ENCODE results near the gene DKK2. TPM values are rescaled to one million over a fixed set of nuclear protein-coding genes. Genes with fewer than 3 reads are reported as not detected.

The DKK2 gene
- total RNA-seq, 4 donors from 2014 or later, result 0.53 to 4.1 (median 0.67) TPM; not detected in 1

- H3K4me1 ChIP-seq, result no peaks in the 10 kb centered on the region
- no peak overlapping the region for H3K27ac ChIP-seq
- H3K36me3 ChIP-seq, result no peaks in the 10 kb centered on the region
- no peak for TF ChIP-seq POLR2A (IDR thresholded peaks at IDR 0.05)
- no peak for TF ChIP-seq CTCF (IDR thresholded peaks at IDR 0.05)
- no peaks in the 10 kb centered on the region for H3K9me3 ChIP-seq
- H3K4me3 ChIP-seq, result no peak overlapping the region
- no peaks in the 10 kb centered on the region for H3K27me3 ChIP-seq
- DNase-seq, result no peak
Observed at GRCh38 chr4:107068116-107068515, 32.0 kb upstream of the DKK2 start.

GRCh38 chr4:107066621-107067020 lies 30.5 kb upstream of the DKK2 start:
- no peak for TF ChIP-seq POLR2A (IDR thresholded peaks at IDR 0.05)
- no peak for TF ChIP-seq CTCF (IDR thresholded peaks at IDR 0.05)
- H3K27ac ChIP-seq, result no peak overlapping the region
- no peaks in the 10 kb centered on the region for H3K27me3 ChIP-seq
- H3K4me1 ChIP-seq, result no peaks in the 10 kb centered on the region
- H3K9me3 ChIP-seq, result no peaks in the 10 kb centered on the region
- H3K4me3 ChIP-seq, result no peak overlapping the region
- DNase-seq, result no peak
- no peaks in the 10 kb centered on the region for H3K36me3 ChIP-seq

- Histone ChIP-seq H3K27ac (no peak overlapping the region), H3K27me3 (no peaks in the 10 kb centered on the region), H3K36me3 (no peaks in the 10 kb centered on the region), H3K4me1 (no peaks in the 10 kb centered on the region), H3K4me3 (no peak overlapping the region), H3K9me3 (no peaks in the 10 kb centered on the region)
- TF ChIP-seq POLR2A (IDR thresholded peaks at IDR 0.05) (no peak), CTCF (IDR thresholded peaks at IDR 0.05) (no peak)
- no peak for DNase-seq
Observed at GRCh38 chr4:107065201-107065600, 29.1 kb upstream of the DKK2 start.

- Histone ChIP-seq H3K4me3 (no peak overlapping the region), H3K4me1 (no peaks in the 10 kb centered on the region), H3K27ac (no peak overlapping the region), H3K9me3 (no peaks in the 10 kb centered on the region), H3K27me3 (no peaks in the 10 kb centered on the region), H3K36me3 (no peaks in the 10 kb centered on the region)
- TF ChIP-seq CTCF (IDR thresholded peaks at IDR 0.05) (no peak), POLR2A (IDR thresholded peaks at IDR 0.05) (no peak)
- no peak for DNase-seq
Observed at GRCh38 chr4:107060388-107060787, 24.3 kb upstream of the DKK2 start.

- H3K36me3 ChIP-seq, result no peaks in the 10 kb centered on the region
- H3K27ac ChIP-seq, result no peak overlapping the region
- no peak overlapping the region for H3K4me3 ChIP-seq
- no peaks in the 10 kb centered on the region for H3K9me3 ChIP-seq
- H3K4me1 ChIP-seq, result no peaks in the 10 kb centered on the region
- TF ChIP-seq CTCF (IDR thresholded peaks at IDR 0.05) (no peak), POLR2A (IDR thresholded peaks at IDR 0.05) (no peak)
- no peak for DNase-seq
- no peaks in the 10 kb centered on the region for H3K27me3 ChIP-seq
Observed at GRCh38 chr4:107058828-107059227, 22.7 kb upstream of the DKK2 start.

GRCh38 chr4:107050525-107051135 lies 14.5 kb upstream of the DKK2 start:
- Histone ChIP-seq H3K27me3 (no peaks in the 10 kb centered on the region), H3K27ac (no peak overlapping the region), H3K9me3 (no peaks in the 10 kb centered on the region), H3K36me3 (no peaks in the 10 kb centered on the region), H3K4me3 (no peak overlapping the region), H3K4me1 (no peaks in the 10 kb centered on the region)
- DNase-seq, result no peak
- TF ChIP-seq POLR2A (IDR thresholded peaks at IDR 0.05), result no peak
- TF ChIP-seq CTCF (IDR thresholded peaks at IDR 0.05), result peak in 4 of 6 experiments; percentile 27 to 38 (median 32)
